Peyer's patch (tissue), 4 donors: ENCODE results near the gene NIPA2.

ENCODE experiments used
- POLR2A ChIP-seq, 2 donors: fragments of 450-650 bp; IDR thresholded peaks; one replicate each; pipeline ENCODE4 v1.5.1; 2017; ENCODE audit warnings: antibody characterized with exemption in 2 of 2, mild to moderate bottlenecking in 2 of 2, moderate library complexity in 2 of 2
- TF ChIP-seq, protein P1 (sequence below), 6 experiments: fragments of 450-650 bp in 4 of 6; fragments of 200-600 bp in 2 of 6; sonication (generic) in 1 of 6; IDR thresholded peaks; one replicate each; pipeline ENCODE4 v1.5.1; 2017 to 2019; ENCODE audit warnings: antibody characterized with exemption in 6 of 6, mild to moderate bottlenecking in 3 of 6, moderate library complexity in 1 of 6

- TF ChIP-seq, protein P1, sequence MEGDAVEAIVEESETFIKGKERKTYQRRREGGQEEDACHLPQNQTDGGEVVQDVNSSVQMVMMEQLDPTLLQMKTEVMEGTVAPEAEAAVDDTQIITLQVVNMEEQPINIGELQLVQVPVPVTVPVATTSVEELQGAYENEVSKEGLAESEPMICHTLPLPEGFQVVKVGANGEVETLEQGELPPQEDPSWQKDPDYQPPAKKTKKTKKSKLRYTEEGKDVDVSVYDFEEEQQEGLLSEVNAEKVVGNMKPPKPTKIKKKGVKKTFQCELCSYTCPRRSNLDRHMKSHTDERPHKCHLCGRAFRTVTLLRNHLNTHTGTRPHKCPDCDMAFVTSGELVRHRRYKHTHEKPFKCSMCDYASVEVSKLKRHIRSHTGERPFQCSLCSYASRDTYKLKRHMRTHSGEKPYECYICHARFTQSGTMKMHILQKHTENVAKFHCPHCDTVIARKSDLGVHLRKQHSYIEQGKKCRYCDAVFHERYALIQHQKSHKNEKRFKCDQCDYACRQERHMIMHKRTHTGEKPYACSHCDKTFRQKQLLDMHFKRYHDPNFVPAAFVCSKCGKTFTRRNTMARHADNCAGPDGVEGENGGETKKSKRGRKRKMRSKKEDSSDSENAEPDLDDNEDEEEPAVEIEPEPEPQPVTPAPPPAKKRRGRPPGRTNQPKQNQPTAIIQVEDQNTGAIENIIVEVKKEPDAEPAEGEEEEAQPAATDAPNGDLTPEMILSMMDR (IDR thresholded peaks at IDR 0.05), result no peak
- no peak for TF ChIP-seq POLR2A (IDR thresholded peaks at IDR 0.05)
Observed at GRCh38 chr15:22845289-22845900, 6.9 kb downstream of the NIPA2 start.
